Epithelial cell of proximal tubule (primary cell): ENCODE measurements around the gene TRAPPC4. TPM values are rescaled to one million over a fixed set of nuclear protein-coding genes. Genes with fewer than 3 reads are reported as not detected.
A peak's percentile ranks its signal among the peaks of the same experiment; 100 is the strongest.

Source experiments
- DNase-seq: peaks from one replicate; pipeline ENCODE4 v3.0.0-alpha.2; 2011; ENCODE audit warnings: low read depth
- H3K4me3 ChIP-seq: 2 replicates; pipeline ENCODE4 v1.5.1; 2011; ENCODE audit warnings: low read depth, mild to moderate bottlenecking, low read length
- CTCF ChIP-seq: conservative IDR thresholded peaks from 2 replicates; pipeline ENCODE4 v1.5.1; 2012; ENCODE audit warnings: low read depth, mild to moderate bottlenecking, low read length
- total RNA-seq: library from RNA; depleted of rRNA; stranded (reverse); fragments of >200 nt; gene quantifications from 2 replicates; pipeline ENCODE4 v1.2.3, GENCODE V29; 2015

Gene TRAPPC4
- total RNA-seq, 1 donor from 2014 or later = 155 TPM

GRCh38 chr11:118998388-118998717, 20.2 kb upstream of the TRAPPC4 start:
- no peak for TF ChIP-seq CTCF
- DNase-seq = no peak
- H3K4me3 ChIP-seq = peak overlapping the region; percentile 91

DNA sequence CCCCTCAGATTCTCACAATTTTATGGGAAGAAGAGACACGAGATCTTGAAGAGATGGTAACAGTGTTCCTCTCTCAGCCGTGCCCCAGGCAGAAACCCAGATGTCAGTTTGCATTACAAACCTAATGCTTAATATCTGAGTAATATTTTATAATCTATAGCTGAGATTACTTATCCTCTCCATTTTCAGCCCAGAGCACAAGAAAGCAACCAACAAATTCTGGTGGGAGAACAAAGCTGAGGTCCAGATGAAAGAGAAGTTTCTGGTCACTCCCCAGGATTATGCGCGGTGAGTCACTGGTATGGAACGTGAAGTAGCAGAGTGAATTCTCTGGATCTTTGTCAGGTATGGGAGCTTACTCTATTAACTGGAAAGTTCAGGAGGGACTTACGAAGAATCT, 19.7 kb upstream of the TRAPPC4 start:
- peak; percentile 69 for DNase-seq
- TF ChIP-seq CTCF = no peak
- H3K4me3 ChIP-seq = peak overlapping the region; percentile 91

- no peak for TF ChIP-seq CTCF
- H3K4me3 ChIP-seq = no peak overlapping the region
- DNase-seq = no peak
These were observed 17.7 kb upstream of the TRAPPC4 start for GRCh38 chr11:119000906-119001305.

DNA sequence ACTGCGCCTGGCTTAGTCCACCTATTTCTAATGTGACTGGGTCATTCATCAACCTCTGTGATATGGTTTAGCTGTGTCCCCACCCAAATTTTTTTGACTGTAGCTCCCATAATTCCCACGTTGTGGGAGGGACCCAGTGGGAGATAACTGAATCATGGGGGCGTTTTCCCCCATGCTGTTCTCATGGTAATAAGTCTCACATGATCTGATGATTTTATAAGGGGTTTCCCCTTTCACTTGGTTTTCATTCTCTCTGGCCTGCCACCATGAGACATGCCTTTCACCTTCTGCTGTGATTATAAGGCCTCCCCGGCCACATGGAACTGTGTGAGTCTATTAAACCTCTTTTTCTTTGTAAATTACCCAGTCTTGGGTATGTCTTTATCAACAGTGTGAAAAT, 11.9 kb upstream of the TRAPPC4 start:
- no peak for DNase-seq
- no peak for TF ChIP-seq CTCF
- H3K4me3 ChIP-seq = no peak overlapping the region

GRCh38 chr11:119011476-119012053, 7.0 kb upstream of the TRAPPC4 start:
- no peak for DNase-seq
- peak; percentile 6 for TF ChIP-seq CTCF
- no peak overlapping the region for H3K4me3 ChIP-seq

DNA sequence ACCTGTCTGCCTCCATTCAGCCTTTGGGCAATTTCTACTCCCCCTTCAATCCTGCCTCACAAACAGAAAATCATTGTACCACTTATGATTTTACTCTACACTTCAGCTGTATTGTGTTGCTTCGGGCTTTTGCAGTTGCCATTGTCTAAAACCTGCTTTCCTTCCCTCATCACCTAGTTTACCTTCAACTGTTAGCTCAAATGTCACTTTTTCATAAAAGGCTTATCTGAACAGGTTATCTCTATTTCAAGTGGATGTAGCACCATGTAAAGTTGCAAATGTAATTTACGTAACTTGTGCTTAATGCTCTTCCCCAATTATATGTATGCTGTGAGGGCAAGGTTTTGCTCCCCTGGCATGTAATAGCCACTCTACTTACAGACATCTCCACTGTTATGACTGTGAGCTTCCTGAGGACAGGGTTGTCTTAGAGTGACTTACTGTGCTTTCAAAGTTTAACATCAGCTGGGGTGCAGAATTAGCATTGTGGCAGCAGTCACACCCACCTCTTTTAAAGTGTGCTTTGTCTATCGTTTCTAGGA, 5.9 kb upstream of the TRAPPC4 start:
- TF ChIP-seq CTCF = no peak
- no peak overlapping the region for H3K4me3 ChIP-seq
- DNase-seq = no peak

DNA sequence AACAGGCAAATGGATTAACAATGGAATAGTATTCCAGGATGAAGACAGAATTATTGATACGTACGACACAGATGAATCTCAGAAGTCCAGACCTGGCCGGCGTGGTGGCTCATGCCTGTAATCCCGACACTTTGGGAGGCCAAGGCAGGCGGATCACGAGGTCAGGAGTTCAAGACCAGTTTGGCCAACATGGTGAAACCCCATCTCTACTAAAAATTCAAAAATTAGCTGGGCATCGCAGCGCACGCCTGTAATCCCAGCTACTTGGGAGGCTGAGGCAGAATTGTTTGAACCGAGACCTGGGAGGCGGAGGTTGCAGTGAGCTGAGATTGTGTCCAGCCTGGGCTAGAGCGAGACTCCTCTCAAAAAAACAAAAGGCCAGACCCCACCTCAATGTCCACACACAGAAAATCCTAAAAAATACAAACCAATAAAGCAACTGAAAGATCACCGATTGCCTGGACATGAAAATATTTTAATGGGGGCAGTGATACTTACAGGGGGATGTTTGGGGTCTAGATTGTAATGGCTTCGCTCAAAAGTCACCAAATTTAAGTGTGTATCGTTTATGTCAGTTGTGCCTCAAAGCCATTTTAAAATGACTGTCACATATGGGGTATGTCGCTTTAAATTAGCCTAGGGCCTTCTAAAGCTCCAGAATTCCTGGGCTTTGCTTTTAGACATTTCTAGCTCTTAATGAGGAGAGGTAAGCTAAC, 4.2 kb upstream of the TRAPPC4 start:
- no peak for DNase-seq
- no peak for TF ChIP-seq CTCF
- no peak overlapping the region for H3K4me3 ChIP-seq
